ENCODE data around the gene EVC2. TPM values are rescaled to one million over a fixed set of nuclear protein-coding genes. Genes with fewer than 3 reads are reported as not detected.

EVC2 gene
- total and polyA plus RNA-seq, 2 of the 13 experiments (the other 11 are each of a cell fraction or from before 2014, with no cell fraction given): not detected

DNA sequence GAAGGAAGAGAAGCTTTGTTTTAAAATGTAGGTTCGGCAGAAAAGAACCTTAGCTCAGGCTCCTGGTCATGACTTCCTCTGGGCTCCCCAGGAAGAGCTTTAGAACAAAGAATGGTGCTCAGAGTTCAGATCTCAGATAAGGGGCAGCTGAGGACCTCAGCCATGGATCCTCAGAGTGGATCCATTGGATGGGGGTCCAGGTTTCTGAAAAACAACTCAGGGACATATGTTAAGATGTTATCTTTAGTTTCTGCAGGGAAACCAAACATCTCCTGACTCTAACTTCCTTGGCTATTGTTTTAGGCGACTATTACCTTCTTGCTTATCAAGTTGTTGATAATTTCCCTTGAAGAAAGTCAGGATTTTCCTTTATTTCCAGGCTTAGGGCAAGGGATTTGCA, 8.0 kb upstream of the EVC2 start (continued):
- TF ChIP-seq, protein P1, sequence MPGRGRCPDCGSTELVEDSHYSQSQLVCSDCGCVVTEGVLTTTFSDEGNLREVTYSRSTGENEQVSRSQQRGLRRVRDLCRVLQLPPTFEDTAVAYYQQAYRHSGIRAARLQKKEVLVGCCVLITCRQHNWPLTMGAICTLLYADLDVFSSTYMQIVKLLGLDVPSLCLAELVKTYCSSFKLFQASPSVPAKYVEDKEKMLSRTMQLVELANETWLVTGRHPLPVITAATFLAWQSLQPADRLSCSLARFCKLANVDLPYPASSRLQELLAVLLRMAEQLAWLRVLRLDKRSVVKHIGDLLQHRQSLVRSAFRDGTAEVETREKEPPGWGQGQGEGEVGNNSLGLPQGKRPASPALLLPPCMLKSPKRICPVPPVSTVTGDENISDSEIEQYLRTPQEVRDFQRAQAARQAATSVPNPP (CRISPR knock-in tag; IDR thresholded peaks at IDR 0.05): no peak
- TF ChIP-seq STAT5B (CRISPR knock-in tag; IDR thresholded peaks at IDR 0.05) (no peak), SOX6 (IDR thresholded peaks at IDR 0.05) (no peak), SOX6 (CRISPR knock-in tag; IDR thresholded peaks at IDR 0.05) (no peak), ELF1 (CRISPR knock-in tag; IDR thresholded peaks at IDR 0.05) (no peak), ZNF12 (CRISPR knock-in tag; IDR thresholded peaks at IDR 0.05) (no peak), BRCA1 (CRISPR knock-in tag; IDR thresholded peaks at IDR 0.05) (no peak)
- TF ChIP-seq, protein P2, sequence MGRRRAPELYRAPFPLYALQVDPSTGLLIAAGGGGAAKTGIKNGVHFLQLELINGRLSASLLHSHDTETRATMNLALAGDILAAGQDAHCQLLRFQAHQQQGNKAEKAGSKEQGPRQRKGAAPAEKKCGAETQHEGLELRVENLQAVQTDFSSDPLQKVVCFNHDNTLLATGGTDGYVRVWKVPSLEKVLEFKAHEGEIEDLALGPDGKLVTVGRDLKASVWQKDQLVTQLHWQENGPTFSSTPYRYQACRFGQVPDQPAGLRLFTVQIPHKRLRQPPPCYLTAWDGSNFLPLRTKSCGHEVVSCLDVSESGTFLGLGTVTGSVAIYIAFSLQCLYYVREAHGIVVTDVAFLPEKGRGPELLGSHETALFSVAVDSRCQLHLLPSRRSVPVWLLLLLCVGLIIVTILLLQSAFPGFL (CRISPR knock-in tag; IDR thresholded peaks at IDR 0.05): no peak
- TF ChIP-seq, protein P3, sequence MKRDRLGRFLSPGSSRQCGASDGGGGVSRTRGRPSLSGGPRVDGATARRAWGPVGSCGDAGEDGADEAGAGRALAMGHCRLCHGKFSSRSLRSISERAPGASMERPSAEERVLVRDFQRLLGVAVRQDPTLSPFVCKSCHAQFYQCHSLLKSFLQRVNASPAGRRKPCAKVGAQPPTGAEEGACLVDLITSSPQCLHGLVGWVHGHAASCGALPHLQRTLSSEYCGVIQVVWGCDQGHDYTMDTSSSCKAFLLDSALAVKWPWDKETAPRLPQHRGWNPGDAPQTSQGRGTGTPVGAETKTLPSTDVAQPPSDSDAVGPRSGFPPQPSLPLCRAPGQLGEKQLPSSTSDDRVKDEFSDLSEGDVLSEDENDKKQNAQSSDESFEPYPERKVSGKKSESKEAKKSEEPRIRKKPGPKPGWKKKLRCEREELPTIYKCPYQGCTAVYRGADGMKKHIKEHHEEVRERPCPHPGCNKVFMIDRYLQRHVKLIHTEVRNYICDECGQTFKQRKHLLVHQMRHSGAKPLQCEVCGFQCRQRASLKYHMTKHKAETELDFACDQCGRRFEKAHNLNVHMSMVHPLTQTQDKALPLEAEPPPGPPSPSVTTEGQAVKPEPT (CRISPR knock-in tag; IDR thresholded peaks at IDR 0.05; ENCODE audit: low read depth): no peak

DNA sequence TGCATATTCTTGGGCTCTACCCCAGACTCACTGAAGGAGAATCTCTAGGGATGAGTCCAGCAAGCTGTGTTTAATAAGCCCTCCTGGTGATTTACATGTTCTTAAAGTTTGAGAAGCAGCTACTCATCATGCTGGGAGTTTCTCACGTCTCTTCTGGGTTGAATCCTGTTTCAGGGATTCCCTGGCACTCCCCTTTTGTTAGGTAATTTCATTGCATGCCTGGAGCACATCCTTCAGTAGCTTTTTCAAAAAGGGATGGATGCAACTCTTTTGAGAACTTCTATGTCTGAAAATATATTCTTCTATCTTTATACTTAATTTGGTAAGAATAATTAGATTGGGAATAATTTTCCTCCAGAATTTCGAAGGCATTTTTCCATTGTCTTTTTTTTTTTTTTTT, 7.0 kb upstream of the EVC2 start:
- Histone ChIP-seq H3K79me2 (ENCODE audit: insufficient read depth, low read length) (peaks cover 6% of the 10 kb centered on the region), H3K4me1 (ENCODE audit: insufficient read depth, low read length) (peaks cover 68% of the 10 kb centered on the region), H3K4me2 (ENCODE audit: low read depth, low read length) (no peak overlapping the region), H3K4me3 (replicated peaks in 1 of 3; ENCODE audit: insufficient read depth in 1 of 3, low read depth in 2 of 3, low read length in 3 of 3) (no peak overlapping the region), H3K36me3 (replicated peaks in 1 of 2; ENCODE audit: control insufficient read depth in 1 of 2, insufficient read depth in 2 of 2, low read length in 2 of 2) (peaks cover 1 to 7% of the 10 kb centered on the region in 2 experiments; a peak in 3 of 5 replicates), H2AFZ (ENCODE audit: low read length) (no peak overlapping the region), H3K27me3 (ENCODE audit: control insufficient read depth in 1 of 2, insufficient read depth in 2 of 2, low read length in 2 of 2) (no peaks in the 10 kb centered on the region; a peak in 1 of 5 replicates), H3K27ac (ENCODE audit: extremely low read length, insufficient read depth, low read length) (no peak overlapping the region), H3K9me3 (ENCODE audit: low read length) (peaks cover 7% of the 10 kb centered on the region), H3K9ac (ENCODE audit: insufficient read depth, low read depth, low read length) (no peak overlapping the region), H4K20me1 (ENCODE audit: insufficient read depth, low read length) (no peaks in the 10 kb centered on the region)
- POLR2A ChIA-PET: no interaction called here
- in situ Hi-C loops (cut with HindIII; ENCODE audit: extremely low pct_ligation_motif_present, low pct_unique_long_range_greater_than_20kb) (no loop called here), intact Hi-C loops (cut with micrococcal nuclease; ENCODE audit: unreplicated experiment) (no loop called here)
- 49% methylated on average over 2 of the region's 2 CpGs for WGBS (ENCODE audit: low lambda C conversion rate)
- ATAC-seq: no peak
- BruUV-seq (replicated peaks): no TSS peak
- no peak for DNase-seq (ENCODE audit: low spot score)
- no peak for FAIRE-seq
- CTCF ChIA-PET (ENCODE audit: low intra/inter-chr PET ratio, low total read pairs): no interaction called here
- no peak for TF ChIP-seq GABPA (IDR thresholded peaks at IDR 0.05; ENCODE audit: low read depth, low read length)
- no peak for TF ChIP-seq GABPA (CRISPR knock-in tag; IDR thresholded peaks at IDR 0.05; ENCODE audit: low read depth)
- TF ChIP-seq ZNF280D (CRISPR knock-in tag; IDR thresholded peaks at IDR 0.05): peak; percentile 71; the same call in 1 of the 2 replicates
